Neuronal stem cell (in vitro differentiated cells): Measurements from ENCODE around the gene C6orf132. TPM values are rescaled to one million over a fixed set of nuclear protein-coding genes. Genes with fewer than 3 reads are reported as not detected.

ENCODE experiments used
- DNase-seq: peaks from one replicate; pipeline ENCODE4 v3.0.0-alpha.2; 2013; ENCODE audit warnings: low spot score
- H2AFZ ChIP-seq: one replicate; pipeline ENCODE4 v1.6.1; 2013; ENCODE audit warnings: mild to moderate bottlenecking, low read length, inconsistent platforms
- H2AK5ac ChIP-seq: 2 replicates; pipeline ENCODE4 v1.6.1; 2013; ENCODE audit warnings: low read depth, mild to moderate bottlenecking, inconsistent platforms, low read length, moderate library complexity, mixed read lengths
- H2BK120ac ChIP-seq: 2 replicates; pipeline ENCODE4 v1.6.1; 2013; ENCODE audit warnings: low read depth, mild to moderate bottlenecking, inconsistent platforms, low read length, moderate library complexity, mixed read lengths
- H2BK12ac ChIP-seq: one replicate; pipeline ENCODE4 v1.6.1; 2013; ENCODE audit warnings: low read length, inconsistent platforms
- H2BK15ac ChIP-seq: 2 replicates; pipeline ENCODE4 v1.6.1; 2013; ENCODE audit warnings: mild to moderate bottlenecking, low read length, inconsistent platforms, mixed read lengths
- H2BK5ac ChIP-seq: one replicate; pipeline ENCODE4 v1.6.1; 2013; ENCODE audit warnings: inconsistent platforms, mild to moderate bottlenecking, low read length, moderate library complexity
- H3K14ac ChIP-seq: one replicate; pipeline ENCODE4 v1.6.1; 2013; ENCODE audit warnings: low read length, inconsistent platforms
- H3K18ac ChIP-seq: 2 replicates; pipeline ENCODE4 v1.6.1; 2013; ENCODE audit warnings: low read length, inconsistent platforms
- H3K23ac ChIP-seq: 2 replicates; pipeline ENCODE4 v1.6.1; 2013; ENCODE audit warnings: low read depth, mild to moderate bottlenecking, mixed read lengths, low read length, inconsistent platforms; ENCODE audit not compliant: poor library complexity
- H3K27ac ChIP-seq: replicated peaks from 3 replicates; pipeline ENCODE4 v1.5.1; 2013; ENCODE audit warnings: low read length, inconsistent platforms
- H3K27me3 ChIP-seq, 3 experiments: 2 replicates each; pipeline ENCODE4 v1.6.1; 2013; ENCODE audit warnings: low read length in 3 of 3, mild to moderate bottlenecking in 2 of 3, inconsistent platforms in 1 of 3, low read depth in 1 of 3, mixed read lengths in 1 of 3, moderate library complexity in 1 of 3; ENCODE audit not compliant: control insufficient read depth in 3 of 3, insufficient read depth in 3 of 3
- H3K36me3 ChIP-seq, 2 donors: replicated peaks in 1 of 2; 2 replicates each; pipeline ENCODE4 v1.6.1; 2013; ENCODE audit warnings: low read length in 2 of 2; ENCODE audit not compliant: control insufficient read depth in 2 of 2, insufficient read depth in 2 of 2
- H3K4ac ChIP-seq: 2 replicates; pipeline ENCODE4 v1.6.1; 2013; ENCODE audit warnings: inconsistent platforms, mild to moderate bottlenecking, low read length, moderate library complexity
- H3K4me1 ChIP-seq, 2 donors: 1 replicate in 1 of 2; 2 replicates in 1 of 2; pipeline ENCODE4 v1.6.1; 2013; ENCODE audit warnings: low read length in 2 of 2, low read depth in 1 of 2; ENCODE audit not compliant: control insufficient read depth in 2 of 2, insufficient read depth in 1 of 2
- H3K4me2 ChIP-seq: one replicate; pipeline ENCODE4 v1.6.1; 2013; ENCODE audit warnings: mild to moderate bottlenecking, low read length, inconsistent platforms; ENCODE audit not compliant: insufficient read depth, poor library complexity, severe bottlenecking
- H3K4me3 ChIP-seq, 2 donors: 2 replicates each; pipeline ENCODE4 v1.5.1; 2013; ENCODE audit warnings: low read length in 2 of 2, mild to moderate bottlenecking in 2 of 2, inconsistent platforms in 1 of 2, moderate library complexity in 1 of 2
- H3K79me1 ChIP-seq: one replicate; pipeline ENCODE4 v1.6.1; 2013; ENCODE audit warnings: low read depth, mild to moderate bottlenecking, inconsistent platforms, low read length, moderate library complexity
- H3K9ac ChIP-seq: one replicate; pipeline ENCODE4 v1.6.1; 2013; ENCODE audit warnings: mild to moderate bottlenecking, low read depth, low read length, inconsistent platforms; ENCODE audit not compliant: poor library complexity
- H3K9me3 ChIP-seq, 2 donors: replicated peaks in 1 of 2; 2 replicates each; pipeline versions ENCODE3 to v1.6.1; 2013; ENCODE audit warnings: low read length in 2 of 2, mild to moderate bottlenecking in 2 of 2, inconsistent platforms in 1 of 2, low read depth in 1 of 2, mixed read lengths in 1 of 2, moderate library complexity in 1 of 2; ENCODE audit not compliant: control insufficient read depth in 2 of 2, insufficient read depth in 1 of 2
- H4K8ac ChIP-seq: one replicate; pipeline ENCODE4 v1.6.1; 2013; ENCODE audit warnings: low read depth, mild to moderate bottlenecking, inconsistent platforms, low read length, moderate library complexity
- H4K91ac ChIP-seq: one replicate; pipeline ENCODE4 v1.6.1; 2013; ENCODE audit warnings: low read length, low read depth, mild to moderate bottlenecking, inconsistent platforms; ENCODE audit not compliant: poor library complexity
- WGBS, 2 donors: extraction: QIAGEN DNeasy Blood & Tissue Kit; methylation state at CpG; one replicate each; pipeline ENCODE4 v1.1.7; 2013; ENCODE audit warnings: missing lambda C conversion rate in 2 of 2, mixed read lengths in 1 of 2; ENCODE audit not compliant: insufficient read length in 2 of 2, insufficient replicate concordance in 1 of 2; ENCODE audit errors: extremely low coverage in 2 of 2; 5-methylcytosine and 5-hydroxymethylcytosine counted together
- polyA plus RNA-seq, 2 experiments: library from polyadenylated mRNA; stranded (reverse); fragments of 200-250 nt; gene quantifications; one replicate each; pipeline ENCODE4 v1.2.3, GENCODE V29; 2013

Gene C6orf132, protein sequence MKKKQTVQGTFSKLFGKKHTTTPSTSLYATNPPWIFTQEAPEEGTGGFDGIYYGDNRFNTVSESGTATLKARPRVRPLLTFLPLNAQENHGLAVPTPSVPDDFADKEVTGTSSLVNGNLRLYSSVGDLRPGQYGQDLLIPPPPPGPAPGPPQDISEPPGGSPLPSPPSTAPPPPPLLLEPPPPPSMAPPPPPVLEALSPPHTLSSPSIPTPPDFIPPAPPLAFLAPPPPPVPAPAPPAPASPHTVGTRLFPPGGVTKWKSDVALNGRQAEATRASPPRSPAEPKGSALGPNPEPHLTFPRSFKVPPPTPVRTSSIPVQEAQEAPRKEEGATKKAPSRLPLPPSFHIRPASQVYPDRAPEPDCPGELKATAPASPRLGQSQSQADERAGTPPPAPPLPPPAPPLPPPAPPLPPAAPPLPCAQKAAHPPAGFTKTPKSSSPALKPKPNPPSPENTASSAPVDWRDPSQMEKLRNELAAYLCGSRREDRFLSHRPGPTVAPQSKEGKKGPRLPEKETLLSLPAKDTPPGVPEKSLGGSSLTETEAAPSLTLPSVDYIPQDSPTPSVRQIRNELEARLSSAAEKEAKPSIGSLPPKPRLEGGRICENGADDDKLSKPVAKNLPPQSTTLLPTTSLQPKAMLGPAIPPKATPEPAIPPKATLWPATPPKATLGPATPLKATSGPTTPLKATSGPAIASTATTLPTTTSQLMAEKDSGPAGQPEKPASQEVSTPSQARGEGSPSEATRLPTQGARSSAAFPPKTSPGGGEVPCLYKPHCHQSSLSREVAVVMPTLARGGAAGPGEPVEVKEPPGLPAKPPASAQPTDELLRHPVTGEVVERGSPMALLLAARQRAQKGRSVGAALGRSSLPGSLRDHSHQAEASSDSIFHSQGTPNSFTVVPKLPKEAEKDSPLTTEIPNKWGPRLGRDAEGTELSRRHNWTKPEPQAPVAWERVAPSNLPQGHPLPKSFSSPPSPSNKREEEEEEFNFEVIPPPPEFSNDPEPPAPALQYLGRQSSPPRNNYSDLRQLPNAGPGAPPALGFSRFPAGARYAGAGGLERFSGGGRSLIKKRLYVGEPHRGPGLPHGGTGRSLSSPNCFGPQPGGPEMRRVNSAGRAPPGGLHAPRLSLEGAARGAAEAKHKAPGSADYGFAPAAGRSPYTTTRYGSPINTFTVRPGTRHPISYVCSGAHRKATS
- 0.39 TPM for polyA plus RNA-seq (2013, experiment 1 of 2)
- 0.39 TPM for polyA plus RNA-seq (2013, experiment 2 of 2)

DNA sequence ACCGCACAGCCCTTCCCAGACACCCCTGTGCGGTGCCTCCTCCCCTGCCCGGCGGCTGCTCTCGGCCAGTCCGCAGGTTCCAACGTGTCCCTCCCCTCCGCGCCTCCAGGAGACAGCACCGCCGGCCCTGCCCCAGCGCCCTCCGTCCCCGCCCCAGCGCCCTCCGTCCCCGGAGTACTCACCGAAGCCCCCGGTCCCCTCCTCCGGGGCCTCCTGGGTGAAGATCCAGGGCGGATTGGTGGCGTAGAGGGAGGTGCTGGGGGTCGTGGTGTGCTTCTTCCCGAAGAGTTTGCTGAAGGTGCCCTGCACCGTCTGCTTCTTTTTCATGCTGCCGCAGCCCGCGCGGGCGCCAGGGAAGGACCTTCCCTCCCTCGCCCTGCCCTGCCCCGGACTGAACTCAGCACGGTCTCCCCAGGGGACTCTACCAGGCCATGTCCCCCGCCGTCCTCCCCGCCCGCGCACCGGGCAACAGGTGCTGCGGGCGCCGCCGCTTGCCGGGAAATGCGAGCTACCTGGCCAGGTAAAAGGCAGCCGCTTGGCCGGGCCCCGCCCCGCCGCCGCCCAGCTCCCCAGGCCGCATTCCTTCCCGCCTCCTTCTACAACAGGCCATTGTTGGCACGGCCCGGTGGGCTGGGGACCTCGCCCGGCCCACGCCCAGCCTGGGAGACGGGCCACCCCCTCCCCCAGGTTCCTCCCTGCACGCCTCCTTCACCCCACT is at the start of gene C6orf132:
C6orf132 (minus strand) TSS at position 503 of the 718 bp plus-strand sequence; CDS start at position 327, 176 bp downstream.
- Histone ChIP-seq H2AFZ (peak within 1 kb of the TSS; percentile 84), H3K4me1 (peaks cover 18 to 24% of the 10 kb centered on the region in 2 donors), H3K9me3 (no peaks in the 10 kb centered on the region), H3K23ac (peak within 1 kb of the TSS; percentile 25), H3K4me2 (peak within 1 kb of the TSS; percentile 100), H2BK15ac (peak within 1 kb of the TSS; percentile 100), H3K79me1 (no peaks in the 10 kb centered on the region), H3K36me3 (no peaks in the 10 kb centered on the region), H3K4ac (no peak within 1 kb of the TSS), H3K18ac (peak within 1 kb of the TSS; percentile 89), H2BK12ac (peak within 1 kb of the TSS; percentile 85), H2BK5ac (peak within 1 kb of the TSS; percentile 59), H3K14ac (peak within 1 kb of the TSS; percentile 72), H3K4me3 (peak within 1 kb of the TSS; percentile 17 to 82), H4K91ac (peak within 1 kb of the TSS; percentile 87), H2BK120ac (peak within 1 kb of the TSS; percentile 68), H3K9ac (peak within 1 kb of the TSS; percentile 53), H4K8ac (no peak within 1 kb of the TSS), H3K27me3 (peaks cover 7 to 46% (median 35%) of the 10 kb centered on the region in 3 experiments), H2AK5ac (peak within 1 kb of the TSS; percentile 81), H3K27ac (no peak within 1 kb of the TSS)
- DNase-seq, result no peak
- WGBS, 2 donors, result no CpG with 5 or more reads among the region's 60 CpGs

- Histone ChIP-seq H4K91ac (no peak overlapping the region), H3K4me2 (no peak overlapping the region), H2BK5ac (no peak overlapping the region), H3K4me3 (no peak overlapping the region), H2BK12ac (no peak overlapping the region), H3K9ac (no peak overlapping the region), H3K4me1 (peaks cover 0 to 2% of the 10 kb centered on the region in 2 donors), H2AK5ac (no peak overlapping the region), H3K23ac (no peak overlapping the region), H2BK15ac (no peak overlapping the region), H3K27me3 (no peaks in the 10 kb centered on the region), H2BK120ac (no peak overlapping the region), H3K14ac (no peak overlapping the region), H4K8ac (no peak overlapping the region), H3K4ac (no peak overlapping the region), H3K79me1 (no peaks in the 10 kb centered on the region), H3K9me3 (no peaks in the 10 kb centered on the region), H3K18ac (no peak overlapping the region), H2AFZ (no peak overlapping the region), H3K36me3 (no peaks in the 10 kb centered on the region), H3K27ac (no peak overlapping the region)
- WGBS, 2 donors, result no CpG with 5 or more reads among the region's 5 CpGs
- no peak for DNase-seq
These were observed 48.2 kb upstream of the C6orf132 start for GRCh38 chr6:42190554-42191183.

DNA sequence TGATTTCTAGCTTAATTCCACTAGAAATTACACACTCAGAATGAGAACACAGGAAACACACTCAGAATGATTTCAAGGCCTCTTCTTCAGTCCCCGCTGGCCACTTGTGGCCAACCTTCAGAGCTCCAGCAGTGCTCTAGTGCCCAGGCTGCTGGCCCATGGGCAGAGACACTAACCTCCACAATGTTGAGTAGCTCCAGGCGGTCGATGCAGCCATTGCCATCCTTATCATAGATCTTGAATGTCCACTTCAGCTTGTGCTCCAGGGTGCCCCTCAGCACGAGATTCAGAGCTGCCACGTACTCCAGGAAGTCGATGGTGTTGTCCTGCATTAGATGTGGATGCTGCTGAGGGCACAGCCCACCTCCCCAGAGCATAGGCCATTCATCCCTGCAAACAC is 46.0 kb upstream of the C6orf132 start:
- Histone ChIP-seq H3K36me3 (no peaks in the 10 kb centered on the region), H2BK120ac (no peak overlapping the region), H3K27ac (no peak overlapping the region), H3K14ac (no peak overlapping the region), H2BK15ac (no peak overlapping the region), H3K9me3 (no peaks in the 10 kb centered on the region), H2AK5ac (no peak overlapping the region), H3K79me1 (no peaks in the 10 kb centered on the region), H2BK5ac (no peak overlapping the region), H3K4ac (no peak overlapping the region), H3K18ac (no peak overlapping the region), H3K27me3 (no peaks in the 10 kb centered on the region), H3K4me3 (no peak overlapping the region), H4K91ac (no peak overlapping the region), H2AFZ (no peak overlapping the region), H3K9ac (no peak overlapping the region), H3K4me1 (peaks cover 0 to 1% of the 10 kb centered on the region in 2 donors), H2BK12ac (no peak overlapping the region), H3K4me2 (no peak overlapping the region), H3K23ac (no peak overlapping the region), H4K8ac (no peak overlapping the region)
- no CpG with 5 or more reads among the region's 6 CpGs for WGBS, 2 donors
- DNase-seq, result no peak
